HG02884 (cell line): ENCODE measurements around the gene RAB11FIP3.
A peak's percentile ranks its signal among the peaks of the same experiment; 100 is the strongest.
"Not testable (repeated sequence)": the region's sequence is repeated elsewhere in the genome, so short reads cannot be mapped to it uniquely, and the experiment has no call there.

ENCODE experiments used
- ATAC-seq: cut with Tn5 transposase; IDR thresholded peaks from one replicate; pipeline ENCODE4 v1.9.1; 2021; ENCODE audit warnings: mild to moderate bottlenecking, moderate library complexity; ENCODE audit not compliant: unreplicated experiment

Gene RAB11FIP3

GRCh38 chr16:425082-425718 lies at the start of gene RAB11FIP3:
TSS of gene RAB11FIP3 (plus strand) at chr16:425649. CDS start at chr16:426007, 358 bp downstream.
- peak; percentile 87 for ATAC-seq

GRCh38 chr16:375927-376816 lies 49.3 kb upstream of the RAB11FIP3 start:
- ATAC-seq: no peak

- no peak for ATAC-seq
These were observed 48.5 kb upstream of the RAB11FIP3 start for GRCh38 chr16:376817-377418.

GRCh38 chr16:377419-377951 lies 48.0 kb upstream of the RAB11FIP3 start:
- no peak for ATAC-seq

GRCh38 chr16:378113-378820 lies 47.2 kb upstream of the RAB11FIP3 start:
- not testable (repeated sequence) for ATAC-seq

- no peak for ATAC-seq
These were observed 46.6 kb upstream of the RAB11FIP3 start for GRCh38 chr16:378821-379182.

GRCh38 chr16:379183-379960 lies 46.1 kb upstream of the RAB11FIP3 start:
- no peak for ATAC-seq

GRCh38 chr16:379961-380761 lies 45.3 kb upstream of the RAB11FIP3 start:
- no peak for ATAC-seq

- ATAC-seq: no peak
These were observed 44.8 kb upstream of the RAB11FIP3 start for GRCh38 chr16:380762-381011.

GRCh38 chr16:381012-381788 lies 44.2 kb upstream of the RAB11FIP3 start:
- ATAC-seq: no peak

GRCh38 chr16:381789-382717 lies 43.4 kb upstream of the RAB11FIP3 start, which contains the start of gene PGAP6:
TSS of gene PGAP6 (minus strand) at chr16:381978. CDS start at chr16:381821, 157 bp downstream.
- no peak for ATAC-seq

- no peak for ATAC-seq
These were observed 42.0 kb upstream of the RAB11FIP3 start for GRCh38 chr16:383326-384051.

- ATAC-seq: no peak
These were observed 38.8 kb upstream of the RAB11FIP3 start for GRCh38 chr16:386641-387156.

- not testable (repeated sequence) for ATAC-seq
These were observed 37.4 kb upstream of the RAB11FIP3 start for GRCh38 chr16:387761-388666.

- ATAC-seq: no peak
These were observed 36.1 kb upstream of the RAB11FIP3 start for GRCh38 chr16:389352-389751.

- no peak for ATAC-seq
These were observed 33.5 kb upstream of the RAB11FIP3 start for GRCh38 chr16:391885-392335.
